ENCODE data around the gene GNL2.
A peak's percentile ranks its signal among the peaks of the same experiment; 100 is the strongest.
"Not testable (repeated sequence)": the region's sequence is repeated elsewhere in the genome, so short reads cannot be mapped to it uniquely, and the experiment has no call there.

The GNL2 gene

GRCh38 chr1:37558411-37558810 lies 37.3 kb downstream of the GNL2 start:
- H3K36me3 ChIP-seq (ENCODE audit: insufficient read depth, low read length): 0 out of 2 replicates have a peak, but pooled peaks cover 6% of the 10 kb centered on the region
- no peaks in the 10 kb centered on the region for H3K27me3 ChIP-seq (ENCODE audit: insufficient read depth, low read length)
- H3K27ac ChIP-seq (ENCODE audit: low read depth, low read length): no peak overlapping the region
- peaks cover 7% of the 10 kb centered on the region for H3K79me2 ChIP-seq (ENCODE audit: control insufficient read depth, insufficient read depth, low read length, unreplicated experiment)
- H3K4me1 ChIP-seq (ENCODE audit: control insufficient read depth, insufficient read depth, low read length, unreplicated experiment): peaks cover 11% of the 10 kb centered on the region
- no peak overlapping the region for H2AFZ ChIP-seq (ENCODE audit: low read length, unreplicated experiment)
- no peak overlapping the region for H3K4me3 ChIP-seq (ENCODE audit: low read depth, low read length)

GRCh38 chr1:37557402-37557801 lies 38.3 kb downstream of the GNL2 start:
- no peaks in the 10 kb centered on the region for H3K27me3 ChIP-seq (ENCODE audit: insufficient read depth, low read length)
- H2AFZ ChIP-seq (ENCODE audit: low read length, unreplicated experiment): peak overlapping the region; percentile 90
- peaks cover 19% of the 10 kb centered on the region for H3K4me1 ChIP-seq (ENCODE audit: control insufficient read depth, insufficient read depth, low read length, unreplicated experiment)
- H3K4me3 ChIP-seq (ENCODE audit: low read depth, low read length): peak overlapping the region; percentile 80
- peaks cover 17% of the 10 kb centered on the region for H3K79me2 ChIP-seq (ENCODE audit: control insufficient read depth, insufficient read depth, low read length, unreplicated experiment)
- H3K36me3 ChIP-seq (ENCODE audit: insufficient read depth, low read length): peaks cover 6% of the 10 kb centered on the region; the same call in 1 of the 2 replicates
- peak overlapping the region; percentile 32; the same call in 1 of the 2 replicates for H3K27ac ChIP-seq (ENCODE audit: low read depth, low read length)

- Histone ChIP-seq H3K27ac (ENCODE audit: low read depth, low read length) (peak within 1 kb of the TSS; percentile 32; the same call in 1 of the 2 replicates), H3K36me3 (ENCODE audit: insufficient read depth, low read length) (peaks cover 3% of the 10 kb centered on the region; the same call in 1 of the 2 replicates), H3K4me1 (ENCODE audit: control insufficient read depth, insufficient read depth, low read length, unreplicated experiment) (peaks cover 21% of the 10 kb centered on the region), H3K79me2 (ENCODE audit: control insufficient read depth, insufficient read depth, low read length, unreplicated experiment) (peaks cover 23% of the 10 kb centered on the region), H3K27me3 (ENCODE audit: insufficient read depth, low read length) (no peaks in the 10 kb centered on the region), H2AFZ (ENCODE audit: low read length, unreplicated experiment) (peak within 1 kb of the TSS; percentile 90), H3K4me3 (ENCODE audit: low read depth, low read length) (peak within 1 kb of the TSS; percentile 80)
Measured at GRCh38 chr1:37556712-37557196, 39.0 kb downstream of the GNL2 start, which contains the start of gene DNALI1. DNALI1 (plus strand) TSS chr1:37556940; CDS start chr1:37556995, 55 bp downstream.

- H3K36me3 ChIP-seq (ENCODE audit: insufficient read depth, low read length): no peaks in the 10 kb centered on the region; the same call in 1 of the 2 replicates
- H3K27ac ChIP-seq (ENCODE audit: low read depth, low read length): peak within 1 kb of the TSS; percentile 62
- H2AFZ ChIP-seq (ENCODE audit: low read length, unreplicated experiment): peak within 1 kb of the TSS; percentile 8
- peak within 1 kb of the TSS; percentile 93 for H3K4me3 ChIP-seq (ENCODE audit: low read depth, low read length)
- H3K4me1 ChIP-seq (ENCODE audit: control insufficient read depth, insufficient read depth, low read length, unreplicated experiment): peaks cover 34% of the 10 kb centered on the region
- H3K79me2 ChIP-seq (ENCODE audit: control insufficient read depth, insufficient read depth, low read length, unreplicated experiment): peaks cover 40% of the 10 kb centered on the region
- H3K27me3 ChIP-seq (ENCODE audit: insufficient read depth, low read length): no peaks in the 10 kb centered on the region
Measured at GRCh38 chr1:37553927-37554808, 41.6 kb downstream of the GNL2 start, which contains the start of gene SNIP1. SNIP1 (minus strand) TSS chr1:37554293; CDS start chr1:37554229, 64 bp downstream.

- H3K36me3 ChIP-seq (ENCODE audit: insufficient read depth, low read length): no peaks in the 10 kb centered on the region; the same call in 1 of the 2 replicates
- H3K27me3 ChIP-seq (ENCODE audit: insufficient read depth, low read length): no peaks in the 10 kb centered on the region
- peak overlapping the region; percentile 62 for H3K27ac ChIP-seq (ENCODE audit: low read depth, low read length)
- H3K79me2 ChIP-seq (ENCODE audit: control insufficient read depth, insufficient read depth, low read length, unreplicated experiment): peaks cover 42% of the 10 kb centered on the region
- peak overlapping the region; percentile 93 for H3K4me3 ChIP-seq (ENCODE audit: low read depth, low read length)
- peak overlapping the region; percentile 8 for H2AFZ ChIP-seq (ENCODE audit: low read length, unreplicated experiment)
- H3K4me1 ChIP-seq (ENCODE audit: control insufficient read depth, insufficient read depth, low read length, unreplicated experiment): peaks cover 34% of the 10 kb centered on the region
Measured at GRCh38 chr1:37553598-37553926, 42.2 kb downstream of the GNL2 start.

- Histone ChIP-seq H2AFZ (ENCODE audit: low read length, unreplicated experiment) (no peak overlapping the region), H3K4me3 (ENCODE audit: low read depth, low read length) (no peak overlapping the region), H3K27me3 (ENCODE audit: insufficient read depth, low read length) (no peaks in the 10 kb centered on the region), H3K79me2 (ENCODE audit: control insufficient read depth, insufficient read depth, low read length, unreplicated experiment) (peaks cover 42% of the 10 kb centered on the region), H3K4me1 (ENCODE audit: control insufficient read depth, insufficient read depth, low read length, unreplicated experiment) (peaks cover 24% of the 10 kb centered on the region), H3K27ac (ENCODE audit: low read depth, low read length) (peak overlapping the region; percentile 66), H3K36me3 (ENCODE audit: insufficient read depth, low read length) (peaks cover 7% of the 10 kb centered on the region; the same call in 1 of the 2 replicates)
Measured at GRCh38 chr1:37549341-37549740, 46.4 kb downstream of the GNL2 start.

GRCh38 chr1:37545019-37545418 lies 50.7 kb downstream of the GNL2 start:
- H3K79me2 ChIP-seq (ENCODE audit: control insufficient read depth, insufficient read depth, low read length, unreplicated experiment): peaks cover 11% of the 10 kb centered on the region
- no peak overlapping the region for H3K27ac ChIP-seq (ENCODE audit: low read depth, low read length)
- H2AFZ ChIP-seq (ENCODE audit: low read length, unreplicated experiment): no peak overlapping the region
- H3K36me3 ChIP-seq (ENCODE audit: insufficient read depth, low read length): peaks cover 7% of the 10 kb centered on the region; the same call in 1 of the 2 replicates
- H3K27me3 ChIP-seq (ENCODE audit: insufficient read depth, low read length): no peaks in the 10 kb centered on the region
- no peak overlapping the region for H3K4me3 ChIP-seq (ENCODE audit: low read depth, low read length)
- H3K4me1 ChIP-seq (ENCODE audit: control insufficient read depth, insufficient read depth, low read length, unreplicated experiment): peaks cover 9% of the 10 kb centered on the region

GRCh38 chr1:37544530-37544929 lies 51.2 kb downstream of the GNL2 start:
- Histone ChIP-seq H3K79me2 (ENCODE audit: control insufficient read depth, insufficient read depth, low read length, unreplicated experiment) (peaks cover 6% of the 10 kb centered on the region), H2AFZ (ENCODE audit: low read length, unreplicated experiment) (no peak overlapping the region), H3K4me3 (ENCODE audit: low read depth, low read length) (no peak overlapping the region), H3K36me3 (ENCODE audit: insufficient read depth, low read length) (peaks cover 7% of the 10 kb centered on the region; the same call in 1 of the 2 replicates), H3K27ac (ENCODE audit: low read depth, low read length) (no peak overlapping the region), H3K4me1 (ENCODE audit: control insufficient read depth, insufficient read depth, low read length, unreplicated experiment) (peaks cover 4% of the 10 kb centered on the region), H3K27me3 (ENCODE audit: insufficient read depth, low read length) (no peaks in the 10 kb centered on the region)

- Histone ChIP-seq H3K36me3 (ENCODE audit: insufficient read depth, low read length) (peaks cover 13% of the 10 kb centered on the region; the same call in 1 of the 2 replicates), H3K4me3 (ENCODE audit: low read depth, low read length) (no peak overlapping the region), H3K27ac (ENCODE audit: low read depth, low read length) (no peak overlapping the region), H3K27me3 (ENCODE audit: insufficient read depth, low read length) (no peaks in the 10 kb centered on the region), H3K79me2 (ENCODE audit: control insufficient read depth, insufficient read depth, low read length, unreplicated experiment) (no peaks in the 10 kb centered on the region), H3K4me1 (ENCODE audit: control insufficient read depth, insufficient read depth, low read length, unreplicated experiment) (peaks cover 27% of the 10 kb centered on the region), H2AFZ (ENCODE audit: low read length, unreplicated experiment) (no peak overlapping the region)
Measured at GRCh38 chr1:37540036-37540785, 55.5 kb downstream of the GNL2 start.

- H3K27me3 ChIP-seq (ENCODE audit: insufficient read depth, low read length); H2AFZ ChIP-seq (ENCODE audit: low read length, unreplicated experiment); H3K4me3 ChIP-seq (ENCODE audit: low read depth, low read length); H3K79me2 ChIP-seq (ENCODE audit: control insufficient read depth, insufficient read depth, low read length, unreplicated experiment); H3K27ac ChIP-seq (ENCODE audit: low read depth, low read length): not testable (repeated sequence)
- Histone ChIP-seq H3K4me1 (ENCODE audit: control insufficient read depth, insufficient read depth, low read length, unreplicated experiment) (peaks cover 33% of the 10 kb centered on the region), H3K36me3 (ENCODE audit: insufficient read depth, low read length) (peaks cover 13% of the 10 kb centered on the region; the same call in 1 of the 2 replicates)
Measured at GRCh38 chr1:37539154-37539553, 56.6 kb downstream of the GNL2 start.
